ELR (cell line): ENCODE results near the gene HEATR9.
A peak's percentile ranks its signal among the peaks of the same experiment; 100 is the strongest.

ENCODE experiments used
- DNase-seq: peaks from one replicate; pipeline ENCODE4 v3.0.0-alpha.2; 2015; ENCODE audit warnings: low read depth

HEATR9 gene

DNA sequence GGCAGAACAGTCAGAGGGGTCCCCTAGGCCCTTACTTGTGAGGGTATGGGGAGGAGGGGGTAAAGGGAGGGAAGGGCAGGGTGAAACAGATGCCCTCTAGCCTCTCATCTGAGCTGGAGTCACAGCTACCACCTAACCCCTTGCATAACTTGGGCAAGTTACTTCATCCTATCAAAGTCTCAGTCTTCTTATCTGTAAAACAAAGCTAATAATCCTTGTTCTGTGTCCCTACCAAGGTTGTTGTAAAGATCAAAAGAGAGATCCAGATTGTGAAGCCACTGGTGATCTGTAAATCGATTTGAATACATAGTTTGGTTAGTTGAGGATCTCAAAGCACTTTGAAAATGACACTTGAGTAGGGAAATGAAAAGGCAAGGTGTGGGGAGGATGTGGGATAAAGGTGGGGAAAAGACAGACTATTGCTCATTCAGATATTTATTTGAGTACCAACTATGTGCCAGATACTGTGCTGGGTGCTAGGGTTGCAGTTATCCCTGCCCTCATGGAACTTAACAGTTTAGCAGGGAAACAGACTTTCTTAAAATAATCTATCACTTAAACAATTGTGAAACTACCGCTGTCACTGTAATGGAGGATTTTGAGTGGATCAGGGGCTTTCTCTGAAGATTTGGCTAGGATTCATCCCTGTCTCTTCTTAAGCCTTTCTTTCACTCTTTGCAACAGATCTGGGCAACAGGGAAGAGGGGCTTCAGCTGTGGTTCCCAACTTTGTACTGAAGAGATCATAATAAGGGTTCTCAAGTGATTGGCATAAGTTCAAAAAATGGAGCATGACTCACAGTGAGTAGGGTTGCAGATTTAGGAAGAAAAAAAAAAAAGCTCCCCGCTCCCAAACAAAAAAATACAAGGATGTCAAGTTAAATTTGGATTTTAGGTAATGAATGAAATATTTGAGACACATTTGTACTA is 3.0 kb downstream of the HEATR9 start:
- peak; percentile 61 for DNase-seq

DNA sequence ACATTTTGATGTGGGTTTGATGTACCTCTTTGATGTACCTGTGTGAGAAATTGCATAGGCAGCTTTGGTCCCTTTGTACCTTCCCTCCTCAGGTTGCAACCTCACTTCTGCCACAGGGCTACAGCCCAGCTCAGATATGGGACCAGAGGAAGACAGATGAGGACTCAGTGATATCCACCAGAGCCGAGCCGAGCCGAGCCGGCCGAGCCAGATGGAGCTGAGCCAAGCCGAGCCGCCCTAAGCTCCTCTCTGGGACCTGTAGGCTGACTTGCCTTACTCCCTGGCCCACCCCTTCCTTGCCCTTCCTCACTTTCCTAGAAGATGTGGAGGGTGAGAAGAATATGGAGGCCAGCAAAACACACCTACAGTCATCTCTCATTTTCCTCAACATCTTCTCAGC is 3.8 kb downstream of the HEATR9 start:
- no peak for DNase-seq

DNA sequence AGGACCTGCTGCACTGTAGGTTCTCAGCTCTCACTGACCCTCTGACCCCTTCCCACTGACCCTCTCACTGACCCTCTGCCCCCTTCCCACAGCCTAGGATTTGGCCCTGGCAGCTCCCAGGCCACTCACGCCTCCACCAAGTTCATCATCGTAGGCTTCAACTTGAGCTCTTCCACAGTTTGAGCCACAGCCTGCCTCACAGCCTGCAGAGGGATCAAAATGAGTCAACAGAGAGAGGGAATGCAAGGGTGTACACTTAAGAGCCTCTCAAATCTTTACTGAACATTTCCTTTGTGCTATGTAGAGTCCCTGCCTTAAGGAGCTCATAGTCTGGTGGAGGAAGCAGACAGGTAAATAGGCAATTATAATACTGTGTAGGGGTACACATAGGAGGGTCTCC is 12.1 kb downstream of the HEATR9 start:
- DNase-seq: no peak

DNA sequence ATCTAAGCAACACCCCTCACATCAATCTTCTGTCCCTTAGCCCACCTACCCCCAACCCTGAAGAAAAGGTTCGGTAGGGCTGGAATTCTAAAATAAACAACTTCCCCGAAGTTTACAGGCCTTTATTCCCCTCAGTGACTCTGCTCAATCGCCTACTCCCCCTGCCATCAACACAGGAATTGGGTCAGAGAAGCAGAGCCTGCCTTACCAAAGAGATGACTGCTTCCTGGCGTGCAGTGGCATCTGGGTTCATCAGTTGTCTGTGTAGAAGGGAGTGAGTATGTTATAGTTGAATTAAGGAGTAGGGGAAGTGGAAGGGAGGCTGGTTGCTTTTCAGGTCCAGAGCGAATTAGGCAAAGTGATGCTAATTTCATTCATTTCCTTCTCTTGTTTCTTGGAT is 12.7 kb downstream of the HEATR9 start:
- DNase-seq: no peak

DNA sequence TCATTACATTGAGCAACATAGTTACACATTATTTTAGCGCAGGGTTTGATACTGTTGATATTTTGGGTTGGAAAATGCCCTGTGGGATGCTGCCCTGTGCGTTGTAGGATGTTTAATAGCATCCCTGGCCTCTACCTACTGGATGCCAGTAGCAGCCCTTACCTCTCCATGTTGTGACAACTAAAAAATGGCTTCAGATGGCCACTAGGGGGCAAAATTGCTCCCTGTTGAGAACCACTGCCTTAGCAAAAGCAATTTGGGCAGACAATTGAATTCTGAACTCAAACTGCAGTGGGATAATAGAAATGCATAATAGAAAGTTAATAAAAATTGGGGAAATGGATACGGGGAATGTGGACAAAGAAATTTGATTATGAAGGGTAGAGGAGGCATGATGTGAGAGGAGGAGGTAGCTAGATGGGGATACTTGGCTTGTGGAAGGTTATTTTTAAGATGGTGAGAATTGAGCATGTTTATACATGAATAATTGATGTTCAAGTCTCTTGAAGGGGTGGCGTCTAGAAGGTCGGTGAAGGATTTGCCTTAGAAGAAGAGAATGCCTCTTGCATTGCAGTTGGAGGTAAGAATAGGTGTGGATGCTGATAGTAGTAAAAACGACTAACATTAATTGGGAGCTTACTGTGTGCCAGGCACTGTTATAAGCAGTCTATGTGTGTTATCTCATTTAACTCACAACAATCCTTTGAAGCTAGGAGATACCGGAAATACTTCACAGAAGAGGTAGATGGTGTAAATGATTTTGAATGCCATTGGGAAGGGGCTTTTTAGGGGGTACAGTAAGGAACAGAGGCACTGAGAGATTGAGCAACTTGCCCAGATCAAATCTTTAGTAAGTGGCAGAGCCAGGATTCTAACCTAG is 19.0 kb downstream of the HEATR9 start:
- DNase-seq: peak; percentile 73

DNA sequence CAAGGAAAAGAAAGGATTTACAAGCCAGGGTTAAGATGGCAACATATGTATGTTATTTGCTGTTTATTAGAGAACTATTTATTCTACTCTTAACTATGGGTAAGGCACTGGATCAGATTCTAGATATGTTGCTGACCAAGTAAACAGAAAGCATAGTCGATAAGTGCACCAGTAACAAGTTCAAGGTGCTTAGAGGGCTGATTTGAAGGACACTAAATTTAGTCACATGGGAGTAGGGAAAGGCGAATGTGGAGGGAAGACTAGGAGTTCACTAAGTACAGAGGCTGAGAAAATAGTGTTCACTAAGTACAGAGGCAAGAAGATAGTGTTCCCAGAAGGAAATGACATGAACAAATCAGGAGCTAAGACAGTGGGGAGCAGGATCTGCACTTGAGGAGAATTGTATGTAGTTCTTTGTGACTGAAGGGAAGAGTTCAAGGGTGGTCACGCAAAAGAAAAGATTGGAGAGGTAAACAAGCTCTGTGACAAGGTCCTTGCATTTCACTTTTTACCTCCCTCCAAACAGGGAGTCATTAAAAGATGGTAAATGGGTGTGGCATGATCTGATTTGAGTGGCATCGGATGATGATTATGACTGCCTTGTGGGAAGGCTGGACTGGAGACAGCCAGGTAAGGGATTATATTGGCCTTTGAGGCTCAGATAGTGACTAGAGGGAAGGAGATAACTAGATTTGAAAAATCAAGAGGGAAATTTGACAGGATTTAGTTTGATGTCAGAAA is 20.9 kb downstream of the HEATR9 start:
- DNase-seq: no peak

DNA sequence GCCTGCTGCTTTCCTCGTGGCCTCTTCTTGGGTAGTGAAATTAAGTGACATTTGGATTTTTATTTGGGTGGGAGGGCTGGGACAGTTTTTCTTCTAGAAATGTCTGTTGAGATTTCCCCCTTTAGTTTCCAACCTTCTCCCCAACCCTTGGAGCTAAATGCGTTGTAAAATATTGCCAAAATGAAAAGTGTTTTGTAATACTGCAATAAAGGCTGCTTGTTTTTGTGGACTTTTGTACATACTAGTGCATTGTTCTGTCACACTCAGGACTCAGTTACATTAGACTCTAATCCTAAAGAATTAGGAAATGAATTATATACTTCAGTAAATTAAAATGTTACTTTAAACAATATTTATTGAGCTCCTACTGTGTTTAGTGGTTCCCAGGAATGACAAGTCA is 21.7 kb downstream of the HEATR9 start:
- DNase-seq: no peak

DNA sequence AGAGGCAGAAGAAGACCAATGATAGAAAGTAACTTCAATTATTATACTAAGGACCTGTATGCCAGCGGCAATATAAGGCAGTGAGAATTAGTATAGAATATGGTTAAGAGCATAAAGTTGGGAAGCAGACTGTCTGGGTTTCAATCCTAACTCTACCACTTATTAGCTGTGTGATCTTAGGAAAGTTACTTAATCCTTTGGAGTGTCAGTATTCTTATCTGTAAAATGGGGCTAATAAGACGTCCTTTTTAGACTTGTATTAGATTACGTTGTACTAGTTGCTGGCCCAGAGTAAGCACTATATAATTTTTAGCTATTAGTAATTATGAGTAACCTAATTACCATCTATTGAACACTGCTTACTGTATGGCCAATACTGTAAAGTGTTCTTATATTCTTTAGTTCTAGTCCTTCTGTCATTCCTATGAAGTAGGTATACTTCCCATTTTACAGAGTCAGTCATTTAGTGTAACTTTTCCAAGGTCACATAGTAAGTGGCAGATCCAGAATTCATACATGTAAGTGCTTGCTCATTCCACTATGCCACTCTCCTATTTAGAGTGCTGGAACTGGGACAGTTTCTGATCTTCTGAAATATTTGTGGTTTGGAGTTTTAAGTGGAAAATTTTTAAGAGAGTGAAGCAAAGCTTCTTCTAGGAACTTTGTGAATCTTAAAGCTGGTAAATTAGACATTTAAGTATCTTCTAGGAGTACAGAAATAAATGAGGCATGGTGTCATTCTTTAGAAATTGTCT is 22.5 kb downstream of the HEATR9 start:
- DNase-seq: no peak

DNA sequence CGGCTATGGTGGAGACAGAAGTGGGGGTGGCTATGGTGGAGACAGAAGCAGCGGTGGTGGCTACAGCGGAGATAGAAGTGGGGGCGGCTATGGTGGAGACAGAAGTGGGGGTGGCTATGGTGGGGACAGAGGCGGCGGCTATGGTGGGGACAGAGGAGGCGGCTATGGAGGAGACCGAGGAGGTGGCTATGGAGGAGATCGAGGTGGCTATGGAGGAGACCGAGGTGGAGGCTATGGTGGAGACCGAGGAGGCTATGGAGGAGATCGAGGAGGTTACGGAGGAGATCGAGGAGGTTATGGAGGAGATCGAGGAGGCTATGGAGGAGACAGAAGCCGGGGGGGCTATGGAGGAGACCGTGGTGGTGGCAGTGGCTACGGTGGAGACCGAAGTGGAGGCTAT is 24.1 kb downstream of the HEATR9 start:
- no peak for DNase-seq

DNA sequence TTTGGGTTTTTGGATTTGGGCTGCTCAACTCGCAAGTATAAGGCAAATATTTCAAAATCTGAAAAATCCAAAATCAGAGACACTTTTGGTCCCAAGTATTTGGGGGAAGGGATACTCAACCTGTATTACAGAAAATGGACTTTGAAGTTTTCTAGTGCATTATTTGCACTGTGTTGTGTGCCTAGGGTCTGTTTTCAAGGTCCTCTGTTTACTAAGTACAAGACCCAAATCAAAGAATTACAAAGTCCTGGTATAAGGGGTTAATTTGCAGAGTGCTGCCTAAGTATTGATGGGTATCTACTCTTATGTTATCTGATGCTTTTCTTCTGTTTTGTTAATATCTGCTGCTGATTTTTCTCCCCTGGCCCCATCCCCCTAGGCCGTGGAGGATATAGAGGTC is 25.0 kb downstream of the HEATR9 start:
- DNase-seq: no peak

DNA sequence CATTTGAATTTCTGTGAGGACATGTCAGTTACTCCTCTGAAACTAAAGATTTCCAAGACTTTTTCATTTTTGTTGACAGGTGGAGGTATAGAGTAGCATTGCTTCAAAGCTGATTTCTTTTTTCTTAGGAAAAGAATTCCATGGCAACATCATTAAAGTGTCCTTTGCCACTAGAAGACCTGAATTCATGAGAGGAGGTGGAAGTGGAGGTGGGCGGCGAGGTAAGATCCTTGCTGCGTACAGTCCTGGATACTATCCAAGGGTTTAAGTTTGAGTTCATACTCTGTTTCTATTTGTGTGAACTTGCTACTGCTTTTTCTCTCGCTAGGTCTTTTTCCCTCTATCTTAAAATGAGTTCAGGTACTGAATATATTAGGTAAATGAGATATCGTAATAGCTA is 26.5 kb downstream of the HEATR9 start:
- DNase-seq: no peak

DNA sequence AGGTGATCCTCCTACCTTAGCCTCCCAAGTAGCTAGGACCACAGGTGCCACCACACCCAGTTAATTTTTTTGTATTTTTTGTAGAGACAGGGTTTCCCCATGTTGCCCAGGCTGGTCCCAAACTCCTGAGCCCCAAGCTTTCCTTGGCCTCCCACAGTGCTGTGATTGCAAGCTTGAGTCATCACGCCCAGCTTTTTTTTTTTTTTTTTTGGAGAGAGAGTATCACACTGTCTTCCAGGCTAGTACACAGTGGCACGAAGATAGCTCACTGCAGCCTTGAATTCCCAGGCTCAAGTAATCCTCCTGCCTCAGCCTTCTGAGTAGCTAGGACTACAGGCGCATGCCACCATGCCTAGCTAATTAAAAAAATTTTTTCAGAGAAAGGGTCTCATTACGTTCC is 27.2 kb downstream of the HEATR9 start:
- DNase-seq: peak; percentile 39

DNA sequence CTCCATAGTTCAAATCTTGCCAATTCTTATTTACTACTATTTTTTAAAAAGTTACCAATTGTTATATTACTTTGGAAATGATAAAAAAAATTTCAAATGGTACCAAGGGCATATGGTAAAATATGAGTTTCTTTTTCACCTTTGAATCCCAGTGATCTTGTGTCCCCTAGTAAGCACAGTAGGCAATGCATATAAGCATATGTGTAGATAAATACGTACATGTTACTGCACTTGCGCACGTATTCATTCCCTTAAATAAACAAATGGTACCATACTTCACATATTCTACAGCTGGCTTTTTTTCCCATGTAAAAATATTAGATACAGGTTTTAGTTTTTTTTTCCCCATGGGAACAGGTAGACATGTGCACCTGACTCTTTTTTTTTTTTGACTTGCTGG is 27.6 kb downstream of the HEATR9 start:
- no peak for DNase-seq

DNA sequence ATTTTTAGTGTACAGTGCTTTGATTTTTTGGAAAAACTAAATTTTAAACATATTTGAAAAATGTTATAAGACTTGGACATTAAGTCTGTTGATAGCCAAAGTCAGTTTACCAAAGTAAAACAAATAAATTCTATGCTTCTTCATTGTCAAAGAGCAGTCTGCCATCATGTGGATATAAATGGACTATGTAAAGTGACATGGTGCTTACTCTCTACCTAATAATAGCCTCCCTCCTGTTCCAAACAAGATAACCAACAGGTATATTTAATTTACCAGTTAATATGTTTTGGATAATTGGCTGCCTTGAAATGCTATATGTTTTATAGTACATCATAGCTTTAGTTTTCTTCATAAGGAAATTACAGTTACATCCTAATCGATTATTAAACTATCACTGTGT is 43.5 kb downstream of the HEATR9 start:
- DNase-seq: no peak

DNA sequence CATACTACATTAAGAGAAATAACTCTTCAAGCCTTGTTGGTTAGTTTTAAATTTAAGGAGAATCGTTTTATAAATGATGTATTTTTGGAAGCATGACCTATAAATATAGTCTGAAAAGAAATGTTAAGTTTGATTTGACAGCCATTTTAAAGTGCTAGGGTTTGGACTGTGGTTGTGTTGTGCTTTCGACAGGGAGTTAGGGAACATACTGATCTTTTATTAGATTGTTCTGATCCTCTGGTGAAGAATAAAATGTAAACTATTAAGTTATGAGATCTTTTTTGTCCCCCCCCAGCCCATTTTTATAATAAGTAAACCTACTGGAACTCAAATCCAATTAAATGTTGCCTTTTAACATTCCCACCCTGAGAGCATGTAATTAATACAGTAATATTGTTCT is 47.4 kb downstream of the HEATR9 start:
- no peak for DNase-seq

DNA sequence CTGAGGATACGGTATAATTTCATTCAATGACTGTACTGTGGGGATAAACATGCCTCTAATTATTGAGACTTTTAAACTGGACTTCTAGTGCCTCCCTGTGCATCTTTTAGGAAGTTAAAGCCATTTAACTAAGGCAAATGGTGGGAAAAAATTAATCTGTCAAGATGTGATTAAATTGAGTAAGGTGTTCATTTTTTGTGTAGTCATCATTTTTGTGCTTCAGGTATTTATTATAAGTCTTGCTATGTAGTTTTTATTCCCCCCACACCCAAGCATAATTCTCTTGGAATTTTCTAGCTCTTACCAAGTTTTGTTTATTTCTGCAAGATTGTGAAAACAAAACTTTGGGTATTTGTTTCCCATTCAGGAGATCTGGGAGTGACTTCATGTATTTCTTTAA is 49.2 kb downstream of the HEATR9 start:
- DNase-seq: no peak

DNA sequence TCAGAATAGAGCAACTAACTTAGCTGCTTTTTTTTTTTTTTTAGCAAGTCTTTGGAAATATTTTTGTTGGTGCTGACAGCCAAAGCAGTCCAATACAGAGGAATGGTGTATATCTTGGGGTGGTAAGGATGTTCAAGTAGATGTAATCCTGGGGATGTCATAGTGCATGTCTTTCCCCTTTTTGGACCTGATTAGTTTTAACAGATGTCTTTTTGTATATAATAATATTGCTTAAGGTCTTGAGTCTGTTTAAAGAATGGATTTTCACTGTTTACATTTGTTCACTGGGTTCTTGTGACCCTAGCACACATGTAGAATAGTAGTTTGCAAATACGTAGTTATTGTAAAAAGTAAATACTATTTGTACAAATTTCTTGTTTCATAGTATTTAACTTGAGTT is 51.5 kb downstream of the HEATR9 start:
- no peak for DNase-seq

DNA sequence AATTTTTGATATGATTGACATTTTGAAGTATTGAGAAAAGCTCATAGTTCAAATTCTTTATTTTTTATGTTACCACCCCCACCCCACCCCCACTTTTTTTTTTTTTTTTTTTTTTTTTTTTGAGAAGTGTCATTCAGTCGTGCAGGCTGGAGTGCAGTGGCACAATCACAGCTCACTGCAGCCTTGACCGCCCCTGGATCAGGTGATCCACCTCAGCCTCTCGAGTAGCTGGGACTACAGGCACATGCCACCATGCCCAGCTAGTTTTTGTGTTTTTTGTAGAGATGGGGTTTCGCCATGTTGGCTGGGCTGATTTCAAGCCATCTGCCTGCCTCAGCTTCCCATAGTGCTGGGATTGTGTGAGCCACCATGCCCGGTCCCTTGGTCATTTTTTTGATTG is 52.0 kb downstream of the HEATR9 start:
- DNase-seq: no peak

DNA sequence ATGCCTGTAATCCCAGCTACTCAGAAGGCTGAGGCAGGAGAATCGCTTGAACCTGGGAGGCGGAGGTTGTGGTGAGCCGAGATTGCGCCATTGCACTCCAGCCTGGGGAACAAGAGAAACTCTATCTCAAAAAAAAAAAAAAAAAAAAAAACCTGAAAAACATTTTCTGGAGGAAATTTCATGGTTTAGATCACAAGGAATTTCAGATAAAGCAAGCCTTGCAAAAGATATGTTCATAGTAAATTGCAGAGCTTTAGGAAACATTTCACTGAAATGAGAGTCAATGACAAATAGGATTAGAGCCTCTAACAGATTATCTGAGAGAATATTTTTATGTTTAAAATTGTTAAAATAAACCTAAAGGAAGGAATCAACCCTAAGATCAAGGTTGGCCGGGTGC is 56.2 kb downstream of the HEATR9 start:
- no peak for DNase-seq

DNA sequence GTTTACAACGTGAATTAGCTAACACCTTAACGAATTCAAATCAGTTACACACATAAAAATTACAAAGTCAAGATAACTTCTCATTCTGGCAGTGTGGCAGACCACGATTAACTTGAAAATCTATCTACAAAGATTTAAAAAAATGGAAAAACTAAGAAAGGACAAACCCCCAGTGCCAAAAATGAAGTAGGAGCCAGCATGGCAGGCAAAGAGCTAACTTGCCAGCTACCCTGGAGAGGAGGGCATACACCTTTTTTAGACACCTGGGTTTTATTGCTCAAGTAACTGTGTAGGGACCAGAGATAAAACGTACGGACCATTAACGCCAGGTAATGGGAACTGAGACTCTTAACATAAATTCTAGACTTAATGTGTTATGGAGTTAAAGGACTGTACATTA is 56.9 kb downstream of the HEATR9 start:
- DNase-seq: no peak

DNA sequence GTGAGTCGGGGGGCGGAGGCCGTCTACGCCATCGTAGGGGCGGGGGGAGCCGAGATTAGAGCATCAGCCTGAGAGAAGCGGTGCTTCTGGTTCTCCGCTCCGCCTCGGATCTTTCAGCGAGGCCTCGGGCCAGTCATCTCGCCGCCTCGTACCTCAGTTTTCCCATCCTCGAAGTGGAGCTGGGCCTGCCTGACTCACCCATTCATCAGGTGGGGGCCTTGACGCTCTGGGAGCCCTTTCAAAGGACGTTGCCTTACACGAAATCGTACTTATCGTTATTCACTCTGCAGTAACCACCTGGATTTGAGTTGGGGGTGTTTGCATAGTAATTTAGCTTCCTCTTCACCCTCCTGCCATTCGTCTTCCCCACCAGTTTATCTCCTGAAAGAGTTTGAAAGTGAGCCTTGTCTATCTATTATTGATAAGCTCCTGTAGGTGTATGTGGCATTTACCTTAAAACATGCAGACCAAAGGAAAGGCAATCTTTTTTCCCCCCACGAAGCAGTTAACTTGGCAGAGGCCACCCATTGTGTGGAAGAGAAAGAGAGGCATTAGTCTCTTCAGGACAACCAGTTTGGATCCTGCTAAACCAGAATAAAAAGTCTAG is 58.7 kb downstream of the HEATR9 start:
- peak; percentile 65 for DNase-seq
